D341Med (cell line): ENCODE results near the gene PDS5B.
"Not testable (repeated sequence)": the region's sequence is repeated elsewhere in the genome, so short reads cannot be mapped to it uniquely, and the experiment has no call there.

ENCODE experiments used
- DNase-seq: peaks from one replicate; pipeline ENCODE4 v3.0.0; 2012; ENCODE audit warnings: low spot score

Gene PDS5B

DNA sequence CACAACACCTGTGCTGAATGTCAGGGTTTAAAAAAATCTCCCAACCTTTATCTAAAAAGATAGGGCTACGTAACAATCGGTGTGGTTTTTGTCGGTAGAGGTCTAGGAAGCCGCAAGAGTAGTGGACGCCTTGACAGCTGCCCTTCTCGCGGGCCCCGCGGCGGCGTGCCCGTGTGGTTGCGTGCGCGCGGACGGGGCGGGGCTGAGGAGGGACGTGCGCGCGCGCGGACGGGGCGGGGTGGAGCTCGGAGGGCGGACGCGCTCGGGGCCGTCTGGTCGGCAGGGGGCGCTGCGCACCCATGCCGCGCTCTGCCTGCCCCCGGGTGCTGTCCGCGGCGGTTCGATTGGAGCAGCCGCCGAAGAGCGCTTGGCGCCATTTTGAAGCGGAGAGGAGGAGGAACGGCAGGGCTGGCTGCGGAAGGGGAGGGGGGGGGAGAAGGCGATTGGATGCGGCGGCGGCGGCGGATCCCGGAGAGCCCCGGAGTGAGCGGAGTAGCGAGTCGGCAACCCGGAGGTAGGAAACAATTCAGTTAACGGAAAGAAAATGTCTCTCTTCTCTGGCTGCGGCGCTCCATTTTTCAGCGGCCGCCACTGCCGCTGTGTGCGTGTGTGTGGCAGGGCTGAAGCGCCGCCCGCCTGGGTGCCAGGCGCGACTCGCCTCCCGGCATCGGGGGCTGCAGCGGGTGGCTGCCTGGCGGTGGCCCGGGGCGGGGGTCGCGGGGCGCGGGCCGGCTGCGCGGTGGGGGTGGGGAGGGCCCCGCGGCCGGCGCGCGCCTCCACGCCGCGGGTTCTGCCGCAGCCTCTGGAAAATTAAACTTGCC, at the start of gene PDS5B:
Gene PDS5B, plus strand, starts transcription at position 373 of the 821 bp plus-strand sequence. CDS start 62,321 bp downstream, outside the sequence.
- peak; percentile 98 for DNase-seq

DNA sequence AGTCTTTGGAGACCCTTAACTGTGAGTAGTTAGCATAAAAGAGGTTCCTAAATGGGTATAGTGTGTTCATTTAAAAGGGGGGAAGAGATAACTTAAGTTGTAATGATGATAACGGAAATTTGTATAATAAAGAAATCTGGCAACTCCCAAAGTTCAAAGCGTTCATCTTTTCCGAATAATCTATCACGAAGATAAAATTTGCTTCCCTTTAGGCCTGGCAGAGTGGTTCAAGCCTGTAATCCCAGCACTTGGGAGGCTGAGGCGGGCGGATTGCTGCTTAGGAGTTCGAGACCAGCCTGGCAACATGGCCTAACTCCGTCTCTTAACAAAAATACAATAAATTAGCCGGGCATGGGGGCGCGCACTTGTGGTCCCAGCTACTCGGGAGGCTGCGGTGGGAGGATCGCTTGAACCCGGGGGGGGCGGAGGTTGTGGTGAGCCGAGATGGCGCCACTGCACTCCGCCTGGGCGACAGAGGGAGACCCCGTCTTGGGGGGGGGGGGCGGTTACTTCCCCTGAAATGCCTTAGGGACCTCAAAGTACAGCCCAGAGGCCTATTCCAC, 48.6 kb upstream of the PDS5B start:
- DNase-seq = no peak

- peak; percentile 51 for DNase-seq
Measured at GRCh38 chr13:32538143-32538620, 48.1 kb upstream of the PDS5B start.

DNA sequence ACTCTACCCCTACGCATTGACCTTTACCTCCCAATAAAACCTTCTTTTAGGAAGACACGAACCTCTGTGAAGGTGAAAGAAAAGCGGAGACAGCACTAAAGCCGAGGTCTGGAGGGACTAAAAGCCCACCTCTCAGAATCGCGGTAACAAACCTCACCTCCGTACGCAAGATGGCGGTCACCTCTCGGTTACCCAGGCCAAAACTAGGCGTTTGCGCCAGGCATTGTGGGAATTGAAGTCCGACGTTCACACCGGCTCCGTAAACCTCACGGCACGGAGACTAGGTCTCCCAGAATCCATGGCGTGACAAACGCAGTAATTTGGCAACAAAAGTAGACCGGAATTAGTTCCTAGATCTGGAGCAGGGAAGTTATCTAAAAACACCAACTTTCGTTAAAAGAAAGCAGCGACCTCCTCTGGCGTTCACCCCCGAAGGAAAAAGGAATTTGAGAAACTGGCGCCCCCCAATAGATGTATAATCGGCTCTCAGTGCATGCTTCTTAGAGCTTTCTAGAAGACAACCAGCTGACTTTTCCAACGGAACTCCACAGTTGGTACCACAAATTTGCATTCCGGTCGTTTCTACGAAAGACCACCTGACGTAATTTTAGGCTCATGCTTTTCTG, 47.5 kb upstream of the PDS5B start, which contains the start of gene N4BP2L2:
Gene N4BP2L2, minus strand, starts transcription at position 175 of the 626 bp plus-strand sequence. CDS start 1,768 bp downstream, outside the sequence.
- DNase-seq = peak; percentile 89

- no peak for DNase-seq
Measured at GRCh38 chr13:32542221-32542620, 44.0 kb upstream of the PDS5B start.

GRCh38 chr13:32545083-32545482, 41.2 kb upstream of the PDS5B start:
- no peak for DNase-seq

DNA sequence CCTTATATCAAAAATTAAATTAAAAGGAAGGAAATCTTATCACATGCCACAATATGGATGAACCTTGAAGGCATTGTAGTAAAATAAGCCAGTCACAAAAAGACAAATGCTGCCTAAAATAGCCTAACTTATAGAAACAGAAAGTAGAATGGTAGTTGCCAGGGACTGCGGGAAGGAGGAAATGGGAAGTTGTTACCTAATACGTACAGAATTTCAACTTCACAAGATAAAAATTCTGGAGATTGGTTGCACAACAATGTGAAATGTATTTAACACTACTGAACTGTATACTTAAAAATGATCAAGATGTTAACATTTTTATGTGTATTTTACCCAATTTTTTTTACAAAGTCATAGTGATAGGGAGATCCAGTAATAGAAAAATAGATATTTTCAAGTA, 37.4 kb upstream of the PDS5B start:
- DNase-seq = no peak

- no peak for DNase-seq
Measured at GRCh38 chr13:32549788-32550187, 36.5 kb upstream of the PDS5B start.

- no peak for DNase-seq
Measured at GRCh38 chr13:32553720-32554119, 32.5 kb upstream of the PDS5B start.

DNA sequence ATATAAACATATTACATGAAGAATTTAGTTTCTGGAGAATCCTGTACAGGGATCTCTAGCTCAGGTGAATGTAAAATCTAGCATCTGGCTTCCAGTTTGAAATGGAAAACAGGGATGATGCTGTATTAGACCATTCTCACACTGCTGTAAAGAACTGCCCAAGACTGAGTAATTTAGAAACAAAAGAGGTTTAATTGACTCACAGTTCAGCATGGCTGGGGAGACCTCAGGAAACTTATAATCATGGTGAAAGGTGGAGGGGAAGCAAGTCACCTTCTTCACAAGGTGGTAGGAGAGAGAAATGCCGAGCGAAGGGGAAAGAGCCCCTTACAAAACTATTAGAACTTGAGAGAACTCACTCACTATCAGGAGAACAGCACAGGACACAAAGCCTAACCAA, 30.6 kb upstream of the PDS5B start:
- DNase-seq = no peak

- not testable (repeated sequence) for DNase-seq
Measured at GRCh38 chr13:32560842-32561241, 25.4 kb upstream of the PDS5B start.

DNA sequence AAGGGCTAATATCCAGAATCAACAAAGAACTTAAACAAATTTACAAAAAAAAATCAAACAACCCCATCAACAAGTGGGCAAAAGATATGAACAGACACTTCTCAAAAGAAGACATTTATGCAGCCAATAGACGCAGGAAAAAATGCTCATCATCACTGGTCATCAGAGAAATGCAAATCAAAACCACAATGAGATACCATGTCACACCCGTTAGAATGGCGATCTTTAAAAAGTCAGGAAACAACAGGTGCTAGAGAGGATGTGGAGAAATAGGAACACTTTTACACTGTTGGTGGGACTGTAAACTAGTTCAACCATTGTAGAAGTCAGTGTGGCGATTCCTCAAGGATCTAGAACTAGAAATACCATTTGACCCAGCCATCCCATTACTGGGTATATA, 10.6 kb upstream of the PDS5B start:
- DNase-seq = not testable (repeated sequence)

- DNase-seq = no peak
Measured at GRCh38 chr13:32577032-32577431, 9.2 kb upstream of the PDS5B start.

DNA sequence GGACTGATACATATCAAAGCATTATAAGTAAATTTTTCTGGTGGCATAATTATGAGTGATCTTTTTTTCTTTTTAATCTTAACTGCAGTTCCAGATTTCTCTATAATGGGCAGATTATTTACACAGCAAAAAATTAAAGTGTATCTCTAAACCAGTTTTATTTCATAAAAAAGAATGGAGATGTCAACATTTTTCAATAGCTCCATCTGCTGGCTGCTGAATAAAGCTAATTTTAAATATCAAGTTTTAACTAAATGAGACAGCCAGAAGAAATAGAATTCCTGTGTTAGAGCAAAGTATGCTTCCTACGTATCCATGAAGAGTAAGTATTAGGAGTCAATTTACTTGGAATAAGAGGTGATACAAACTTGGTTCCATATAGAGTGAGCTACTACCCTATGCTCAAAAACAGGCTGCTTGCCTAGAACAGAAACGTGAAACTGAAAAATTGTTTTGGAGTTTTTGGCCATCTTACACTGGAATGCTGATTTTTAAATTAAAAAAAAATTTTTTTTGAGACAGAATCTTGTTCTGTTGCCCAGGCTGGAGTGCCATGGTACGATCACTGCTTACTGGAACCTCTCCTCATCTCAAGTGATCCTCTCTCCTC, 5.0 kb upstream of the PDS5B start:
- no peak for DNase-seq

DNA sequence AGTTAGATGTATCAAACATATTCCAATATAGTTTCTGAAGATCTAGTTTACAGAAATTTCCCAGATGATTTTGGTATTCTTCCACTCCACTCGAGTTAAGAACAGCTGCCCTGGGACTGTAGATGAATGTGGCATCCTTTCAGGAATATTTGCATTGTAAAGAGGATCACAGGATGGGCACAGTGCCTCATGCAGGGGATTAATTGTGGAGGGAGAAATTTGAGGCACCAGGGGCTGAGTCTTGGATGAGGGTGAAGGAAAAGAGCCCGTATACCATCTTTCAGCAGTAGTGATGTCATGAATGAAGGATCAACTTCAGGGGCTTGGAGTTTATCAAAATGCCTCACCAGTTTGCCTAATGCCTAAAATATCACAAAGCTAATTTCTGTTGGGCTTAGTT, 4.0 kb upstream of the PDS5B start:
- no peak for DNase-seq

DNA sequence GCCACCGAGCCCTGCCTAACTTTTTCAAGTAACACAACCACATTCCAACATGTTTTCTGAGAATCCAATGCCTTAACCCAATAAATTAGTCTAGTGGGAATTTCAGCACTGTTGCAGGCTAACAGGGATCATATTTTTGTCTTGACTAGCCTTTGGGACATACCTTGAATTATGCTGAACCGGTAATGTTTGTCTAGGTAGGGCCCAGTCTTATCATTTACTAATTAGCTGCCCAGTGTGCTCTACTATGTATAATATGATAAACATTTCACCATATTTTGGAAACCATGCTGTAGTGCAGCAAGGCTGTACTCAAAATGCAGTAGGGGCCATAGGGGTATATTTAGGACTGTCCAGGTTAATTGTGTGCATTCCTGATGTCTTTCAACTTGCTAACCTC, 3.3 kb upstream of the PDS5B start:
- no peak for DNase-seq

GRCh38 chr13:32585550-32586079, 637 bp upstream of the PDS5B start:
- no peak for DNase-seq

DNA sequence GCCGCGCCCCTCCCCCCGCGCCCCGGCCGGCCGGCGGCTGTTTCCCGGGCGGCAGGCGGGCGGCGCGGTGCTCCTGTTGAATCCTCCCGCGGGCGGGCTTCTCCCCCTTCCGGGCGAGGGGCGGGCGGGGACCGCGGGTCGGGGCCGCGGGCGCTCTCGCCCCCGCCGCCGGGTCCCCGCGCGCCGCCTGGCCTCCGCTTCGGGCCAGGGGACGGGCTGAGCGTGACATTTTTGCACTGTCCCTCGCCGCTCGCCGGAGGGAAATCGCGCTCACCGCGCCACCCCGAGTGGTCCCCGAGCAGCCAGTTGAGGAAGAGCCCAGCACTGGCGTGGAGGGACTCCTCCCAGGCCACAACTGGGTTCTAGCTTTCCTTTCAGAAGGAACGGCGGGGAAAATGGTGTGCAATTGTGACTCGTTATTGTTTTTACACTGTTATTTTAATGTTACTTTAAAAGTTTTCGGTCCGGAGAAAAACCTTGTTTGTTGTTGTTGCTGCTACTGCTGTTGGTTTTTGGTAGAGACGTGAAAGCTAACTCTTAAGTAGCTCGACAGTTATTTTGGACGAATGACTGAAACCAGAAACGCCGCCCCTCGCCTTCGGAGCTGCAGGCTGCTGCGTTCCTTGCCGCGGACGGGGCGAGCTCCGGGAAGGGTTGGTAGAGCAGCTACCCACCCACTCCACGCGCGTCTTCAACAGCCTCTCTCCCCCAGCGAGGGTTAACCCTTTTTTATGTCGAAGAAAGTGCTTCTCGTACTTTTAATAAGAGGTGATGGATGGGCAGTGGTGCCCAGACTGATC, 959 bp downstream of the PDS5B start:
- DNase-seq = peak; percentile 86

- no peak for DNase-seq
Measured at GRCh38 chr13:32587811-32588170, 1.5 kb downstream of the PDS5B start.

DNA sequence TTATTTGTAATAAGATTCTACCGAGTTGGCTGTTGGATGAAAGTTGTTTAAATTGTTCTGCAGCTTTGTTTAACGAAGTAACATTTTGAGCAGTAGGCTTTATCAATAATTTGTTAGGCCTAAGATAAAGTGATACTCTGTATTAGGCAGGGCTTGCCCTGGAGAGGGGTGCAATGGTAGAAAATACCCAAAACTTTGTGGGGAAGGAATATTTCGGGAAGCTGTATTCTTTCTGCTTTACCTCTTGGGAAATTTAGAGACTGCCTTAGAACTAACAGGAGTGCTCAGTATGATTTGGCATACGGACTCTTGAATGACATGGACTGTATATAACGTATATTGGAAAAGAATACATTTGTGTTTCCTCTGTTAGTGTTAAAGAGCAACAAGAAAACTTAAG, 2.5 kb downstream of the PDS5B start:
- DNase-seq = no peak

DNA sequence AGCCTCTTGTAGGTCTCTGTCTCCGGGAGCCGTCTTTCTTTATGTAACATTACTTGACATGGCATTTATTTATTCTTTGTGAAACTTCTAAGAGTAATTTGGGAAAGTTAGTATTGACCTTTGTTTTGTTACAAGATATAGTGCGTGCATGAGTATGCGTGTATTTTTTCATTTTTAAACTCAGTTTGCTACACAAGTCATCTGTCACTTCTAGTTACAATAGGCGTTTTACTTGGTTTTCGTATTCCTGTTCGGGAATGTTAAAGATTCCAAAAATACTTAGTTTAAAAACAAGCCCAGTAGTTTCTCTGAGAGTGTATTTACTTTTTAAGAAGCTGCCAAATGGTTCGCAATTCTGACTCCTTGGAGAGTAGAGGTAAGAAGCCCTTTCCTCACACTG, 3.2 kb downstream of the PDS5B start:
- DNase-seq = no peak

DNA sequence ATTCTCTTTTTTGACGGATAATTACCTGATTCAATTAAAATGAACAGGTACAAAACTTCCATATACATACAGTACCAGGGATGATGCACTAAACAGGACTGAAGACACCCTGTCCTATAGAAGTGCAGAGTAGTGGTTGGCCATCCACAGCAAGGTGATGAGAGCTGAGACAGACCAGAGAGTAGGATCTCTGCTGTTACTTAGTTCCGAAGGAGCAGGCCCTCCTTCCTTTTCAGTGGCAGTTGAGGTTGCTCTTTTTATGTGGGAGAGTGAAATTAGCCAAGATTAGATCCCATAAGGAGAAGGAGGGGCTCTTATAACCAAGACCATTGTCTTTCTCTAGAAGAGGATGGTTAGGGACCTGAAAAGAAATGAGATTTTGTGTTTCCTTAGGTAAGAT, 4.0 kb downstream of the PDS5B start:
- DNase-seq = no peak
